CD4-positive, alpha-beta T cell treated with Interleukin-15 for 4 hours (primary cell): ENCODE measurements around the gene FSD2.
"Not testable (repeated sequence)": the region's sequence is repeated elsewhere in the genome, so short reads cannot be mapped to it uniquely, and the experiment has no call there.

Experiments used
- DNase-seq: peaks from one replicate; pipeline ENCODE4 v3.0.0-alpha.2; 2020; ENCODE audit warnings: low spot score

FSD2 gene

GRCh38 chr15:82831894-82832600 lies 26.2 kb upstream of the FSD2 start:
- no peak for DNase-seq

DNA sequence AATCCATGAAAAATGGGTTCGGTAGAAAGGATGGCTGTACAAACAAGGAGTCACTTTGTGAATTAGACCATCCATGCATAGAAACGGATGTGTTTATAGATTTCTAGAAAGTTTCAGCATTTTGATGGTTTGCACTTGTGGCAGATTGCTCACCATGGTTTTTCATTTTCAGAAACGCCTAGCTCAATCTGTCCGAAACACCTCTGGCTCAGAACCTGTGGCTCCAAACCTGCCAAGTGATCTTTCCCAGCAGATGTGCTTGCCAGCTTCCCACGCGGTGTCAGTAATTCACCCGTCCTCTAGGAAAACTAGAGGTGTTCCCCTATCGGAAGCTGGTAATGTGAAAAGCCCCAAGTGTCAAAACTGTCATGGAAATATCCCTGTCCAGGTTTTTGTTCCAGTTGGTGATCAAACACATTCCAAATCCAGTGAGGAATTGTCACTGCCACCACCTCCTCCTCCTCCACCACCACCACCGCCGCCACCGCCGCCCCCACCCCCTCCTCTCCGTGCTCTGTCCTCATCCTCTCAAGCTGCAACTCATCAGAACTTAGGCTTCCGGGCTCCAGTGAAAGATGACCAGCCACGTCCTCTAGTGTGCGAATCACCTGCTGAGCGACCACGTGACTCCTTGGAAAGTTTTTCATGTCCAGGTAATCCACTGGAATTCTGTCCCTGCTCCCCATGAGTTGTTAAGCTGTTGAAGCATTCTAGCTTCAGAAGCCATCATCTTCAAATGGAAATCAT lies 24.7 kb upstream of the FSD2 start:
- no peak for DNase-seq

GRCh38 chr15:82829234-82829633 lies 23.4 kb upstream of the FSD2 start:
- DNase-seq, result no peak

DNA sequence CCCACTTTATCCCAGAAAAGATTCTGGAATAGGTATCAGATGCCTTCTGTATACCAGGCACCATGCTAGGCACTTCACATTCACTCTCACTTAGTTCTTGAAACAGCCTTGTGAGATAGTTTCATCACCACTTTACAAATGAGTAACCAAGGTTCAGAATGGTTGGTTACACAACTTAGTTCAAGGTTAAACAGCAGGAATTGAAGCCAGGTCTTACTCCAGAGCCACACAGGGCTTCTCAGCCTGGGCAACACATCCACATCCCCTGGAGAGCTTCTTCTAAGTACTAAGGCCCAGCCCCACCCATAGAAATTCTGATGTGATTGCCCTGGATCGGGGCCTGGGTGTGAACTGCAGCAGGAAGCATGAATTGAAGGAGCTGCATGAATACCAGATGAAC lies 22.2 kb upstream of the FSD2 start:
- no peak for DNase-seq

GRCh38 chr15:82823049-82823448 lies 17.2 kb upstream of the FSD2 start:
- DNase-seq, result no peak

DNA sequence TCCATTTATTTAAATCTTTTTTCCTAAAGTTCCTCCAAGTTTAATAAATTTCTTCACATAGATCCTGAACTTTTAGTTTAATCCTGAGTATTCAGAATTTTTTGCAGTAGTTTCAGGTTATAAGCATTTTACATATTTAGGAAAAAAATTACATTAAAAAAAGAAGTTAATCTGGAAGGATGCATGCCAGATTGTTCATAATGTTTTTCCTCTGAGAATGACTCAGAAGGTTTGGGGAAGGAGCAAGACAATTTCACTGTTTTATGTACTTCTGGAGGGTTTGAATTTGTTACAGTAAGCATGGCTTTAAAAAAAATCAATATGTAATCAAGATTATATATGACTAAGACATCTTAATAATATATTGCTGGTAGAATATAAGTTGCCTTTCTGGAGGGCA lies 16.0 kb upstream of the FSD2 start:
- DNase-seq, result not testable (repeated sequence)

- DNase-seq, result not testable (repeated sequence)
Observed at GRCh38 chr15:82821396-82821795, 15.5 kb upstream of the FSD2 start.

GRCh38 chr15:82820128-82820527 lies 14.3 kb upstream of the FSD2 start:
- DNase-seq, result no peak

DNA sequence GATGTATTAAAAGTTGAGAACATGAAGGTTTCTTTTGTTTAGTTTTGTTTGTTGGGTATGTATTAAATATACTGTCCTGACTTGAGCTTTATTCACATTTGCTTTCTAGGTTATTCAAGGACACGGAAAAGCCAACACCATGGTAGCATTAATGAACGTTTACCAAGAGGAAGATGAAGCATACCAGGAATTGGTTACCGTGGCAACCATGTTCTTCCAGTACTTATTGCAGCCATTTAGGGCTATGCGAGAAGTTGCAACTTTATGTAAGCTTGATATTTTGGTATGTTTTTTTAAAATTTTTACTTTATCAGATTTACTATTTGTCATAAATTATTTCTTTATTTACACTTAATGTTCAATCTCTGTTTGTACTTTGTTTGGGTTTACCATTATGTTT lies 7.1 kb upstream of the FSD2 start:
- DNase-seq, result peak; percentile 36

GRCh38 chr15:82810890-82811426 lies 5.1 kb upstream of the FSD2 start:
- peak; percentile 80 for DNase-seq

DNA sequence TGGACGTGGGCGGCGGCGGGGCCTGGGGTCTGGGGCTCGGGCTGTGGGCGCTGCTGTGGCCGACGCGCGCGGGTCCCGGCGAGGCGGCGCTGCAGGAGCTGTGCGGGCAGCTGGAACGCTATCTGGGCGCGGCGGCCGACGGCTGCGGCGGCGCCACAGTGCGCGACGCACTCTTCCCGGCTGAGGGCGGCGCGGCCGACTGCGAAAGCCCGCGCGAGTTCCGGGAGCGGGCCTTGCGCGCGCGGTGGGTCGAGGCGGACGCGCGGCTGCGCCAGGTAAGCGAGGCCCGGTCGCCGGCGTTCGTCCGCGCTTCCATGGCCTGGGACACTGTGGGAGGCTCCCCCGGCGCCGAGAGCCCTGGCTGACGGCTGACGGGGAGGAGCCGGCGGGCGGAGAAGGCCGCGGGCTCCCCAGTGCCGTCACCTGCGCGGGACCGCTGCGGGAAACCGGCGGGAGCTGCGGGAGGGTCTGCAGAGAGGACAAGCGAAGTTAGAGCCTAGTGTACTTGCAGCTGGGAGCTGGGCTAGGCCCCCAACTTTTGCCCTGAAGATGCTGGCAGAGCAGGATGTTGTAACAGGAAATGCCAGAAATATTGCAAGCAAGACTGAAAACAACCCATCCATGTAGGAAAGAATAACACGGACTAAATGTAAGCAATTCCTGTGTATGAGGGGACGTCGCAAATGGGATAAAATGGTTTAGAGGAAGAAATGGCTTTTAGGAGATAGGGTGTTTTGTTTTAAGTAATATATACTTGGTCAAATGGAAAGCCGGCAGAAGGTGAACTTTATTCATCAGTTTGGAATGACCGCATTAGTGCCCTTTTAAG lies 4.4 kb upstream of the FSD2 start:
- DNase-seq, result peak; percentile 17

GRCh38 chr15:82809308-82810060 lies 3.6 kb upstream of the FSD2 start, which contains the start of gene WHAMM:
TSS of gene WHAMM (plus strand) at chr15:82809628. CDS start at chr15:82809727, 99 bp downstream.
- DNase-seq, result peak; percentile 97

GRCh38 chr15:82808634-82809041 lies 2.8 kb upstream of the FSD2 start:
- DNase-seq, result no peak

GRCh38 chr15:82807920-82808633 lies 2.2 kb upstream of the FSD2 start:
- no peak for DNase-seq

- no peak for DNase-seq
Observed at GRCh38 chr15:82804575-82804949, 1.3 kb downstream of the FSD2 start.

DNA sequence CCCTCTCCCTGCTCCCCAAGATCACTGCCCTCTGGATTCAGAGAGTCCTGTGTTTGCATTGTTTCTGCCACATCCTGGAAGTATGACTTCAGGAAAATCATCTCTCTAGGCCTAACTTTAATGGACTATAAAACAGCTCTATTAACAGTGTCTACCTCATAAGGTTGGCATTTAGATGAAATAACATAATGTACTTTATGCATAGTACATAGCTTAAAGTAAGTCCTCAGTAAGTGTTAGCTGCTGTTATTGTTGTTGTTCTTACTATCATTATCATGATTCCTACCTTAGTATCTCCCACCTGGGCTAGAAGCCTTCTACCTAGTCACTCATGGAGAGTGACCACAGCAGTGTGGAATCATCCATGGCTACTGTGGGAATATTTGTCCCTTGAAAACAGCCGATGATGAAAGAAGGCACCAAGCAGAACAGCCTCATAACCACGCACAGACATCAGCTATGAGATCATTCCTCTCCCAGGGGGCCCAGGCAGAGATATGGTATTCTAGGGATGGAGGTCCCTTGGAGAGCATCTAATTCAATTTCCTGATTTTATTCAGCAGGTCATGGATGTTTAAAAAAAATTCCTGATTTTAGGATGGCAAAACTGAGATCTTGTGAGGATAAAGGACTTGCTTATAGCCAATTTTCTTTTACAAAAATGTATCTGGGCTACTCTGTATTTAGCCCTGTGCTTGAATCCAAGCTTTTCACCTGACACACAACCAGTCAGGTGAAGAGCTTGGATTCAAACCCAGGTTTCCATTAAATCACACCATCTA lies 1.9 kb downstream of the FSD2 start:
- DNase-seq, result no peak

- DNase-seq, result no peak
Observed at GRCh38 chr15:82802497-82802896, 3.4 kb downstream of the FSD2 start.

GRCh38 chr15:82799183-82799841 lies 6.6 kb downstream of the FSD2 start:
- no peak for DNase-seq

GRCh38 chr15:82798531-82799166 lies 7.2 kb downstream of the FSD2 start:
- no peak for DNase-seq
